ENCODE data around the gene KLHL13. TPM values are rescaled to one million over a fixed set of nuclear protein-coding genes. Genes with fewer than 3 reads are reported as not detected.
"Not testable (repeated sequence)": the region's sequence is repeated elsewhere in the genome, so short reads cannot be mapped to it uniquely, and the experiment has no call there.

The KLHL13 gene
- total RNA-seq, 1 donor from 2014 or later, result 7.0 TPM

DNA sequence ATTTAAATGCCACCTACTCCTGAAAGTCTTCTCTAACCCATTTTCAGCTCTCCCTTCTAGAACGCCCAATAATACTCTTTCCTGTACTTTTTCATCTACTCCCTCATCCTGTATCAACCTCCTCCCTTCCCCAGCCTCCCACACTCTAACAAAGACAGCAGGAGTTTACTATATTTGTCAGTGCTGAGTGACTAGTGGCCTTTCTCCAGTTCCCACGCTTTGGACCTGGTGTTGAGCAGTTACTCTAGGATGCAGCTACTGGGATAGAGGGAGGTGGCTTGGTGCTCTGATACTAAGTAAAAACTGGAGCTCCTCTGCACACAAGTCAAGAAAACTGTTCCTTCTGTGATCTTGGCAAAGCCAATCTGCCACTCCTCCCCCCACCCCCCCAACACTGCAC, 36.1 kb upstream of the KLHL13 start:
- no peaks in the 10 kb centered on the region for H3K9me3 ChIP-seq
- no peaks in the 10 kb centered on the region for H3K27me3 ChIP-seq
- H3K4me1 ChIP-seq, result no peaks in the 10 kb centered on the region
- TF ChIP-seq CTCF (IDR thresholded peaks at IDR 0.05), result no peak
- intact Hi-C loops (cut with DNase I), result no loop called here
- H3K27ac ChIP-seq, result no peak overlapping the region
- no peaks in the 10 kb centered on the region for H3K36me3 ChIP-seq
- H3K4me3 ChIP-seq, result no peak overlapping the region
- no peak for DNase-seq (ENCODE audit: low spot score in 2 of 2)

- TF ChIP-seq CTCF (IDR thresholded peaks at IDR 0.05), result no peak
- Histone ChIP-seq H3K9me3 (no peaks in the 10 kb centered on the region), H3K27ac (no peak overlapping the region), H3K4me1 (no peaks in the 10 kb centered on the region), H3K27me3 (no peaks in the 10 kb centered on the region), H3K4me3 (no peak overlapping the region), H3K36me3 (no peaks in the 10 kb centered on the region)
- intact Hi-C loops (cut with DNase I), result no loop called here
- no peak for DNase-seq (ENCODE audit: low spot score in 2 of 2)
Measured at GRCh38 chrX:118148737-118149136, 32.1 kb upstream of the KLHL13 start.

DNA sequence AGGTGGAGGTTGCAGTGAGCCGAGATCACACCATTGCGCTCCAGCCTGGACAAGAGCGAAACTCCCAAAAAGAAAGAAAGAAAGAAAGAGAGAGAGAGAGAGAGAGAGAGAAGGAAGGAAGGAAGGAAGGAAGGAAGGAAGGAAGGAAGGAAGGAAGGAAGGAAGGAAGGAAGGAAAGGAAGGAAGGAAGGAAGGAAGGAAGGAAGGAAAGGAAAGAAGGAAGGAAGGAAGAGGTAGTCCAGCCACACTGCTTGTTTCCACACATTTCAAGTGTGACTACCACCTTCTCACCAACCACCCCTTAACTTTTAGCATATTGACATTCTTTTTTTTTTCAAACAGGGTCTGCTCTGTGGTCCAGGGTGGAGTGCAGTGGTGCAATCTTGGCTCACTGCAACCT, 31.2 kb upstream of the KLHL13 start:
- H3K4me3 ChIP-seq; DNase-seq (ENCODE audit: low spot score in 2 of 2); intact Hi-C loops (cut with DNase I); H3K36me3 ChIP-seq; H3K4me1 ChIP-seq; H3K9me3 ChIP-seq; H3K27me3 ChIP-seq; H3K27ac ChIP-seq: not testable (repeated sequence)

GRCh38 chrX:118143578-118143977, 27.0 kb upstream of the KLHL13 start:
- Histone ChIP-seq H3K36me3 (no peaks in the 10 kb centered on the region), H3K4me3 (no peak overlapping the region), H3K4me1 (no peaks in the 10 kb centered on the region), H3K27ac (no peak overlapping the region), H3K9me3 (no peaks in the 10 kb centered on the region), H3K27me3 (no peaks in the 10 kb centered on the region)
- intact Hi-C loops (cut with DNase I), result no loop called here
- no peak for TF ChIP-seq CTCF (IDR thresholded peaks at IDR 0.05)
- no peak for DNase-seq (ENCODE audit: low spot score in 2 of 2)

DNA sequence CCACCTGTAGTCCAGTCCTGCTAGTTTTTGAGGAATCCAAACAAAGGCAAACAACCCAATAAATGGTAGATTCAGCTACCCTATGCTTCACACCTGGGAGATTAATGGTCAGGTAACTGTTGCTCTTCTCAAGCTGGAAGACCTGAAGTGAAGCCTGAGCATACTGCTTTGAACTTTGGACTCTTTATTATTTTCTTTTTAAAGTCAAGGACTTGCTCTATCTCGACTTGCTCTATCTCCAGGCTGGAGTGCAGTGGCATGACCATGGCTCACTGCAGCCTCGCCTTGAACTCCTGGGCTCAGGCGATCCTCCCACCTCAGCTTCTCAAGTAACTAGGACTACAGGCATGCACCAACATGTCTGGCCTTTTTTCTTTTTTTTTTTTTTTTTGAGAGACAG, 14.7 kb upstream of the KLHL13 start:
- Histone ChIP-seq H3K36me3 (no peaks in the 10 kb centered on the region), H3K27me3 (no peaks in the 10 kb centered on the region), H3K27ac (no peak overlapping the region), H3K4me1 (no peaks in the 10 kb centered on the region), H3K4me3 (no peak overlapping the region), H3K9me3 (no peaks in the 10 kb centered on the region)
- TF ChIP-seq CTCF (IDR thresholded peaks at IDR 0.05), result no peak
- no peak for DNase-seq (ENCODE audit: low spot score in 2 of 2)
- intact Hi-C loops (cut with DNase I), result no loop called here

- TF ChIP-seq CTCF (IDR thresholded peaks at IDR 0.05), result no peak
- H3K27me3 ChIP-seq, result no peaks in the 10 kb centered on the region
- H3K27ac ChIP-seq, result no peak overlapping the region
- H3K4me1 ChIP-seq, result no peaks in the 10 kb centered on the region
- H3K36me3 ChIP-seq, result no peaks in the 10 kb centered on the region
- H3K4me3 ChIP-seq, result no peak overlapping the region
- no peak for DNase-seq (ENCODE audit: low spot score in 2 of 2)
- intact Hi-C loops (cut with DNase I), result no loop called here
- no peaks in the 10 kb centered on the region for H3K9me3 ChIP-seq
Measured at GRCh38 chrX:118129681-118130080, 13.1 kb upstream of the KLHL13 start.

Data from ascending aorta (tissue), 2 donors.